ENCODE results near the gene ADAMTS8.

ADAMTS8 gene

GRCh38 chr11:130428316-130429119 is at the start of gene ADAMTS8:
Gene ADAMTS8, minus strand, starts transcription at chr11:130428609. Its CDS starts 323 bp downstream, at chr11:130428286.
- ATAC-seq (peak; percentile 9), DNase-seq (ENCODE audit: low spot score in 2 of 2) (no peak)
- Mint-ChIP-seq H3K4me3 (peak within 1 kb of the TSS; percentile 69), H3K9me3 (no peaks in the 10 kb centered on the region), H3K36me3 (no peaks in the 10 kb centered on the region), H3K27ac (no peak within 1 kb of the TSS), H3K4me1 (peaks cover 14% of the 10 kb centered on the region)

- Mint-ChIP-seq H3K4me3 (no peak overlapping the region), H3K9me3 (no peaks in the 10 kb centered on the region), H3K4me1 (no peaks in the 10 kb centered on the region), H3K27ac (no peak overlapping the region), H3K36me3 (no peaks in the 10 kb centered on the region)
- DNase-seq (ENCODE audit: low spot score in 2 of 2), result no peak
- no peak for ATAC-seq
These were observed 49.3 kb upstream of the ADAMTS8 start for GRCh38 chr11:130477586-130478203.

- Mint-ChIP-seq H3K9me3 (no peaks in the 10 kb centered on the region), H3K36me3 (no peaks in the 10 kb centered on the region), H3K4me1 (no peaks in the 10 kb centered on the region), H3K27ac (no peak overlapping the region), H3K4me3 (no peak overlapping the region)
- DNase-seq (ENCODE audit: low spot score in 2 of 2) (no peak), ATAC-seq (no peak)
These were observed 48.6 kb upstream of the ADAMTS8 start for GRCh38 chr11:130476922-130477491.

- Mint-ChIP-seq H3K4me1 (no peaks in the 10 kb centered on the region), H3K4me3 (no peak overlapping the region), H3K9me3 (no peaks in the 10 kb centered on the region), H3K36me3 (no peaks in the 10 kb centered on the region), H3K27ac (no peak overlapping the region)
- DNase-seq (ENCODE audit: low spot score in 2 of 2) (no peak), ATAC-seq (no peak)
These were observed 48.0 kb upstream of the ADAMTS8 start for GRCh38 chr11:130476200-130476921.

GRCh38 chr11:130475426-130476053 is 47.1 kb upstream of the ADAMTS8 start:
- Mint-ChIP-seq H3K27ac (peak overlapping the region; percentile 52), H3K9me3 (no peaks in the 10 kb centered on the region), H3K4me1 (no peaks in the 10 kb centered on the region), H3K36me3 (no peaks in the 10 kb centered on the region), H3K4me3 (no peak overlapping the region)
- ATAC-seq (no peak), DNase-seq (ENCODE audit: low spot score in 2 of 2) (no peak)

GRCh38 chr11:130474637-130475400 is 46.4 kb upstream of the ADAMTS8 start:
- no peaks in the 10 kb centered on the region for H3K4me1 Mint-ChIP-seq
- no peaks in the 10 kb centered on the region for H3K9me3 Mint-ChIP-seq
- no peak for ATAC-seq
- DNase-seq (ENCODE audit: low spot score in 2 of 2), result no peak
- H3K27ac Mint-ChIP-seq, result peak overlapping the region; percentile 52
- H3K4me3 Mint-ChIP-seq, result no peak overlapping the region
- H3K36me3 Mint-ChIP-seq, result no peaks in the 10 kb centered on the region

GRCh38 chr11:130473795-130474377 is 45.5 kb upstream of the ADAMTS8 start:
- Mint-ChIP-seq H3K27ac (no peak overlapping the region), H3K9me3 (no peaks in the 10 kb centered on the region), H3K4me1 (no peaks in the 10 kb centered on the region), H3K4me3 (no peak overlapping the region), H3K36me3 (no peaks in the 10 kb centered on the region)
- ATAC-seq (peak; percentile 3), DNase-seq (ENCODE audit: low spot score in 2 of 2) (no peak)

GRCh38 chr11:130473056-130473794 is 44.8 kb upstream of the ADAMTS8 start:
- H3K9me3 Mint-ChIP-seq, result no peaks in the 10 kb centered on the region
- no peaks in the 10 kb centered on the region for H3K4me1 Mint-ChIP-seq
- no peak overlapping the region for H3K27ac Mint-ChIP-seq
- no peak for DNase-seq (ENCODE audit: low spot score in 2 of 2)
- no peak for ATAC-seq
- H3K4me3 Mint-ChIP-seq, result no peak overlapping the region
- no peaks in the 10 kb centered on the region for H3K36me3 Mint-ChIP-seq

GRCh38 chr11:130472434-130472961 is 44.1 kb upstream of the ADAMTS8 start:
- Mint-ChIP-seq H3K9me3 (no peaks in the 10 kb centered on the region), H3K4me3 (no peak overlapping the region), H3K27ac (no peak overlapping the region), H3K4me1 (no peaks in the 10 kb centered on the region), H3K36me3 (no peaks in the 10 kb centered on the region)
- no peak for ATAC-seq
- no peak for DNase-seq (ENCODE audit: low spot score in 2 of 2)

GRCh38 chr11:130471731-130472433 is 43.5 kb upstream of the ADAMTS8 start:
- H3K4me1 Mint-ChIP-seq, result no peaks in the 10 kb centered on the region

GRCh38 chr11:130470832-130471706 is 42.7 kb upstream of the ADAMTS8 start:
- no peaks in the 10 kb centered on the region for H3K9me3 Mint-ChIP-seq
- no peak overlapping the region for H3K27ac Mint-ChIP-seq
- ATAC-seq (no peak), DNase-seq (ENCODE audit: low spot score in 2 of 2) (no peak)
- H3K4me1 Mint-ChIP-seq, result no peaks in the 10 kb centered on the region
- no peak overlapping the region for H3K4me3 Mint-ChIP-seq
- H3K36me3 Mint-ChIP-seq, result no peaks in the 10 kb centered on the region

More at GRCh38 chr11:130471731-130472433, 43.5 kb upstream of the ADAMTS8 start:
- no peaks in the 10 kb centered on the region for H3K9me3 Mint-ChIP-seq
- DNase-seq (ENCODE audit: low spot score in 2 of 2) (no peak), ATAC-seq (no peak)
- H3K27ac Mint-ChIP-seq, result no peak overlapping the region
- no peak overlapping the region for H3K4me3 Mint-ChIP-seq
- no peaks in the 10 kb centered on the region for H3K36me3 Mint-ChIP-seq

GRCh38 chr11:130469181-130469580 is 40.8 kb upstream of the ADAMTS8 start:
- no peak for DNase-seq (ENCODE audit: low spot score in 2 of 2)
- Mint-ChIP-seq H3K9me3 (no peaks in the 10 kb centered on the region), H3K4me1 (no peaks in the 10 kb centered on the region), H3K27ac (no peak overlapping the region), H3K36me3 (no peaks in the 10 kb centered on the region), H3K4me3 (no peak overlapping the region)
- ATAC-seq, result no peak
